ENCODE measurements around the gene FUT6.

The FUT6 gene

GRCh38 chr19:5824751-5825150, 14.8 kb downstream of the FUT6 start:
- Mint-ChIP-seq H3K36me3 (peaks cover 5% of the 10 kb centered on the region), H3K4me1 (peaks cover 18% of the 10 kb centered on the region)

GRCh38 chr19:5823579-5824281, 15.8 kb downstream of the FUT6 start:
- peaks cover 18% of the 10 kb centered on the region for H3K4me1 Mint-ChIP-seq
- no peak overlapping the region for H3K4me3 Mint-ChIP-seq
- peaks cover 5% of the 10 kb centered on the region for H3K36me3 Mint-ChIP-seq
- H3K9me3 Mint-ChIP-seq = peaks cover 3% of the 10 kb centered on the region
- ATAC-seq = no peak
- no peak overlapping the region for H3K27ac Mint-ChIP-seq
- peaks cover 34% of the 10 kb centered on the region for H3K27me3 Mint-ChIP-seq

More at GRCh38 chr19:5824751-5825150, 14.8 kb downstream of the FUT6 start:
- no peak for ATAC-seq
- Mint-ChIP-seq H3K9me3 (peaks cover 3% of the 10 kb centered on the region), H3K27ac (no peak overlapping the region), H3K27me3 (peaks cover 31% of the 10 kb centered on the region), H3K4me3 (no peak overlapping the region)

- H3K27ac Mint-ChIP-seq = no peak overlapping the region
- peaks cover 5% of the 10 kb centered on the region for H3K36me3 Mint-ChIP-seq
- peaks cover 5% of the 10 kb centered on the region for H3K9me3 Mint-ChIP-seq
- H3K4me3 Mint-ChIP-seq = no peak overlapping the region
- ATAC-seq = no peak
- peaks cover 44% of the 10 kb centered on the region for H3K27me3 Mint-ChIP-seq
- H3K4me1 Mint-ChIP-seq = peaks cover 10% of the 10 kb centered on the region
These were observed 17.2 kb downstream of the FUT6 start for GRCh38 chr19:5822181-5822844.

GRCh38 chr19:5821521-5822180, 17.9 kb downstream of the FUT6 start:
- H3K4me1 Mint-ChIP-seq = peaks cover 4% of the 10 kb centered on the region
- no peak overlapping the region for H3K4me3 Mint-ChIP-seq
- ATAC-seq = no peak
- H3K27me3 Mint-ChIP-seq = peaks cover 44% of the 10 kb centered on the region
- peaks cover 5% of the 10 kb centered on the region for H3K36me3 Mint-ChIP-seq
- no peak overlapping the region for H3K27ac Mint-ChIP-seq
- H3K9me3 Mint-ChIP-seq = peaks cover 5% of the 10 kb centered on the region

- peaks cover 50% of the 10 kb centered on the region for H3K27me3 Mint-ChIP-seq
- H3K9me3 Mint-ChIP-seq = peaks cover 5% of the 10 kb centered on the region
- H3K27ac Mint-ChIP-seq = no peak overlapping the region
- no peak for ATAC-seq
- H3K36me3 Mint-ChIP-seq = peaks cover 5% of the 10 kb centered on the region
- no peak overlapping the region for H3K4me3 Mint-ChIP-seq
- no peaks in the 10 kb centered on the region for H3K4me1 Mint-ChIP-seq
These were observed 18.7 kb downstream of the FUT6 start for GRCh38 chr19:5820785-5821184.

- no peak for ATAC-seq
- H3K27me3 Mint-ChIP-seq = peaks cover 50% of the 10 kb centered on the region
- no peak overlapping the region for H3K4me3 Mint-ChIP-seq
- no peak overlapping the region for H3K27ac Mint-ChIP-seq
- H3K4me1 Mint-ChIP-seq = no peaks in the 10 kb centered on the region
- peaks cover 5% of the 10 kb centered on the region for H3K36me3 Mint-ChIP-seq
- H3K9me3 Mint-ChIP-seq = peaks cover 5% of the 10 kb centered on the region
These were observed 20.9 kb downstream of the FUT6 start for GRCh38 chr19:5818594-5818993.

- peaks cover 50% of the 10 kb centered on the region for H3K27me3 Mint-ChIP-seq
- H3K36me3 Mint-ChIP-seq = peaks cover 5% of the 10 kb centered on the region
- no peak overlapping the region for H3K27ac Mint-ChIP-seq
- ATAC-seq = no peak
- H3K4me3 Mint-ChIP-seq = no peak overlapping the region
- no peaks in the 10 kb centered on the region for H3K4me1 Mint-ChIP-seq
- peaks cover 5% of the 10 kb centered on the region for H3K9me3 Mint-ChIP-seq
These were observed 22.3 kb downstream of the FUT6 start for GRCh38 chr19:5817218-5817617.

GRCh38 chr19:5814852-5815246, 24.7 kb downstream of the FUT6 start:
- no peak overlapping the region for H3K27ac Mint-ChIP-seq
- no peaks in the 10 kb centered on the region for H3K36me3 Mint-ChIP-seq
- ATAC-seq = no peak
- H3K9me3 Mint-ChIP-seq = peaks cover 2% of the 10 kb centered on the region
- H3K27me3 Mint-ChIP-seq = peaks cover 34% of the 10 kb centered on the region
- no peaks in the 10 kb centered on the region for H3K4me1 Mint-ChIP-seq
- no peak overlapping the region for H3K4me3 Mint-ChIP-seq

- Mint-ChIP-seq H3K27ac (no peak overlapping the region), H3K4me3 (no peak overlapping the region), H3K9me3 (peaks cover 2% of the 10 kb centered on the region), H3K27me3 (peaks cover 28% of the 10 kb centered on the region), H3K36me3 (no peaks in the 10 kb centered on the region), H3K4me1 (no peaks in the 10 kb centered on the region)
- no peak for ATAC-seq
These were observed 25.2 kb downstream of the FUT6 start for GRCh38 chr19:5814123-5814851.

GRCh38 chr19:5811117-5811516, 28.4 kb downstream of the FUT6 start:
- Mint-ChIP-seq H3K36me3 (no peaks in the 10 kb centered on the region), H3K27ac (no peak overlapping the region), H3K27me3 (peaks cover 4% of the 10 kb centered on the region), H3K4me1 (no peaks in the 10 kb centered on the region), H3K9me3 (peaks cover 2% of the 10 kb centered on the region), H3K4me3 (no peak overlapping the region)
- no peak for ATAC-seq

GRCh38 chr19:5809469-5809868, 30.0 kb downstream of the FUT6 start:
- no peaks in the 10 kb centered on the region for H3K36me3 Mint-ChIP-seq

GRCh38 chr19:5809053-5809452, 30.4 kb downstream of the FUT6 start:
- Mint-ChIP-seq H3K27me3 (peaks cover 7% of the 10 kb centered on the region), H3K4me1 (peaks cover 6% of the 10 kb centered on the region), H3K36me3 (no peaks in the 10 kb centered on the region), H3K4me3 (no peak overlapping the region), H3K9me3 (peaks cover 2% of the 10 kb centered on the region), H3K27ac (no peak overlapping the region)
- ATAC-seq = no peak

More at GRCh38 chr19:5809469-5809868, 30.0 kb downstream of the FUT6 start:
- Mint-ChIP-seq H3K27ac (no peak overlapping the region), H3K27me3 (peaks cover 3% of the 10 kb centered on the region), H3K9me3 (peaks cover 2% of the 10 kb centered on the region), H3K4me3 (no peak overlapping the region), H3K4me1 (peaks cover 2% of the 10 kb centered on the region)
- no peak for ATAC-seq

GRCh38 chr19:5808120-5808816, 31.2 kb downstream of the FUT6 start:
- Mint-ChIP-seq H3K27ac (no peak overlapping the region), H3K4me3 (no peak overlapping the region), H3K27me3 (peaks cover 15% of the 10 kb centered on the region), H3K36me3 (no peaks in the 10 kb centered on the region), H3K9me3 (peaks cover 2% of the 10 kb centered on the region), H3K4me1 (peaks cover 14% of the 10 kb centered on the region)
- ATAC-seq = no peak

GRCh38 chr19:5806905-5807304, 32.6 kb downstream of the FUT6 start:
- Mint-ChIP-seq H3K9me3 (peaks cover 2% of the 10 kb centered on the region), H3K27me3 (peaks cover 29% of the 10 kb centered on the region), H3K36me3 (no peaks in the 10 kb centered on the region), H3K27ac (no peak overlapping the region), H3K4me3 (no peak overlapping the region), H3K4me1 (peaks cover 22% of the 10 kb centered on the region)
- ATAC-seq = no peak

- Mint-ChIP-seq H3K4me3 (no peak overlapping the region), H3K27ac (no peak overlapping the region)
These were observed 33.4 kb downstream of the FUT6 start for GRCh38 chr19:5806133-5806489.

More at GRCh38 chr19:5806133-5806489, 33.4 kb downstream of the FUT6 start:
- no peak for ATAC-seq
- H3K36me3 Mint-ChIP-seq = no peaks in the 10 kb centered on the region
- H3K4me1 Mint-ChIP-seq = peaks cover 25% of the 10 kb centered on the region
- H3K9me3 Mint-ChIP-seq = peaks cover 2% of the 10 kb centered on the region
- H3K27me3 Mint-ChIP-seq = peaks cover 37% of the 10 kb centered on the region
